ENCODE data around the gene FAM20C.
"Not testable (repeated sequence)": the region's sequence is repeated elsewhere in the genome, so short reads cannot be mapped to it uniquely, and the experiment has no call there.

FAM20C gene

GRCh38 chr7:230274-230673, 37.9 kb downstream of the FAM20C start:
- DNase-seq: no peak

GRCh38 chr7:231030-231857, 38.9 kb downstream of the FAM20C start:
- DNase-seq: no peak

GRCh38 chr7:231858-232246, 39.5 kb downstream of the FAM20C start:
- no peak for DNase-seq

- no peak for DNase-seq
Measured at GRCh38 chr7:232410-233248, 40.3 kb downstream of the FAM20C start.

- DNase-seq: no peak
Measured at GRCh38 chr7:233249-234035, 41.1 kb downstream of the FAM20C start.

GRCh38 chr7:234051-234707, 41.8 kb downstream of the FAM20C start:
- no peak for DNase-seq

- DNase-seq: no peak
Measured at GRCh38 chr7:234708-235553, 42.6 kb downstream of the FAM20C start.

GRCh38 chr7:235576-236395, 43.4 kb downstream of the FAM20C start:
- no peak for DNase-seq

- DNase-seq: no peak
Measured at GRCh38 chr7:236967-237366, 44.6 kb downstream of the FAM20C start.

GRCh38 chr7:237385-237784, 45.0 kb downstream of the FAM20C start:
- DNase-seq: no peak

GRCh38 chr7:240146-240676, 47.8 kb downstream of the FAM20C start:
- no peak for DNase-seq

- DNase-seq: no peak
Measured at GRCh38 chr7:240887-241421, 48.6 kb downstream of the FAM20C start.

- no peak for DNase-seq
Measured at GRCh38 chr7:241513-241912, 49.1 kb downstream of the FAM20C start.

- not testable (repeated sequence) for DNase-seq
Measured at GRCh38 chr7:242826-243579, 50.6 kb downstream of the FAM20C start.

GRCh38 chr7:243580-243978, 51.2 kb downstream of the FAM20C start:
- not testable (repeated sequence) for DNase-seq

GRCh38 chr7:244974-245373, 52.6 kb downstream of the FAM20C start:
- DNase-seq: no peak

GRCh38 chr7:245574-246295, 53.4 kb downstream of the FAM20C start:
- DNase-seq: no peak

- DNase-seq: no peak
Measured at GRCh38 chr7:246451-246850, 54.1 kb downstream of the FAM20C start.

GRCh38 chr7:247181-247580, 54.8 kb downstream of the FAM20C start:
- DNase-seq: no peak
